ENCODE results near the gene SZT2. TPM values are rescaled to one million over a fixed set of nuclear protein-coding genes. Genes with fewer than 3 reads are reported as not detected.

SZT2 gene
- total and polyA plus RNA-seq, 2 of the 13 experiments (the other 11 are each of a cell fraction or from before 2014, with no cell fraction given) = 8.0 to 8.8 TPM

DNA sequence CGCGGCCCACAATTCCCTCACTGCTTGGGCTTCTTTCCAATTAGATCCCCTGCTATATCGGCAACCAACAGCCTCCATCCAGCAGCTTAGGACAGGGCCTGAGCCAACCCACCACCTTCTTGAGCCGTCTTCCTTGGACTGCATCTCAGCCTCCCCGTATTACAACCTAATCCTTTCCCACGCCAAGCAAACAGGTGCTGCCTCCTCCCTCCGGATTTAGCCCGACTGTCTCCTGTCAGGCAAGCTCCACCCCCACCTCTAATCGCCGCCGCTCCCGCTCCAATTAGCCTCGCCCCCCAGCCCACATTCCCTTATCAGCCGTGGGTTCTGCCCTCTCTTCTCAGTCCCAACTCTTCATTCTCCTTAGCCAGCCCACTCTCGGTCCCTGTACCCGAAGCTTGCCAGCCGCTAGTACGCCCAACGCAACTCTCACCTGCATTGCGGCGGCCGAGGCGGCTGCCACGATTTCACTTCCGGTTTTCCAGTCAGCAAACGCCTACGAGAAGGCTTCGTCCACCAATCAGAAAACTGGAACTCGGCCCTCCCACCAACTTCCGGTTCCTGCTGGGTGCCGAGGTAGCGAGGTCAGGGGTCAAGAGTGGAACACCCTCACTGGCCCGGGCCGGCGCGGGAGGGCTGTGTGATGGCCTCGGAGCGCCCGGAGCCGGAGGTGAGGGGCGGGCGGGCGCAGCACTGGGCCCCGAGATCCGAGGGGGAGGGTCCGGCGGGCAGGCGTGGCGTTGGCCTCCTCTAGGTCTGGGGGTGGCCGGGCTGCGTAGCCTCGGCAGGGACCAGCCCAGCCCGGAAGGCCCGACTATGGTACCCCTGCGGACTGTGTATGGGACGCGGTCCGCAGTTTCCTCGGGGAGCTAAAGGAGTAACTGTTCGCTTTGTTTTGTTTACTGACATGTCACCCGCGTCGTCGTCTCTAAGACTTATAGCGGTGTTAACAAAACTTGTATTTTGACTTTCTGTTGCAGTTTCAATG is at the start of gene SZT2, which contains the start of gene MED8 (continued):
- TF ChIP-seq GFI1 (CRISPR knock-in tag; IDR thresholded peaks at IDR 0.05; ENCODE audit: borderline replicate concordance) = no peak; the same call in 1 of the 2 replicates
- no peak; the same call in 1 of the 2 replicates for TF ChIP-seq RFXAP (CRISPR knock-in tag; IDR thresholded peaks at IDR 0.05; ENCODE audit: borderline replicate concordance)
- TF ChIP-seq ZNF3 (CRISPR knock-in tag; IDR thresholded peaks at IDR 0.05) = no peak
- TF ChIP-seq ZNF550 (CRISPR knock-in tag; IDR thresholded peaks at IDR 0.05; ENCODE audit: borderline replicate concordance) = no peak
- 0 out of 2 replicates have a peak, but pooled peaks have one; percentile 66 for TF ChIP-seq ZNF678 (CRISPR knock-in tag; IDR thresholded peaks at IDR 0.05)
- TF ChIP-seq RARG (CRISPR knock-in tag; IDR thresholded peaks at IDR 0.05; ENCODE audit: low read depth) = no peak
- no peak for TF ChIP-seq ZNF569 (CRISPR knock-in tag; IDR thresholded peaks at IDR 0.05; ENCODE audit: borderline replicate concordance)
- 0 out of 2 replicates have a peak, but pooled peaks have one; percentile 61 for TF ChIP-seq ZBTB7A (CRISPR knock-in tag; IDR thresholded peaks at IDR 0.05)
- no peak for TF ChIP-seq SUZ12 (IDR thresholded peaks at IDR 0.05; ENCODE audit: low read depth, low read length)
- peak; percentile 88 for TF ChIP-seq NR2F6 (IDR thresholded peaks at IDR 0.05)
- peak; percentile 96 for TF ChIP-seq NR2F6 (CRISPR knock-in tag; IDR thresholded peaks at IDR 0.05)
- TF ChIP-seq, protein P1, sequence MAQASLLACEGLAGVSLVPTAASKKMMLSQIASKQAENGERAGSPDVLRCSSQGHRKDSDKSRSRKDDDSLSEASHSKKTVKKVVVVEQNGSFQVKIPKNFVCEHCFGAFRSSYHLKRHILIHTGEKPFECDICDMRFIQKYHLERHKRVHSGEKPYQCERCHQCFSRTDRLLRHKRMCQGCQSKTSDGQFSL (CRISPR knock-in tag; IDR thresholded peaks at IDR 0.05) = no peak
- TF ChIP-seq SOX13 (IDR thresholded peaks at IDR 0.05) = no peak
- TF ChIP-seq SOX13 (CRISPR knock-in tag; conservative IDR thresholded peaks at IDR 0.05 in 1 of 2, IDR thresholded peaks at IDR 0.05 in 1 of 2) = 0 out of 4 replicates have a peak, but pooled peaks of 1 of the 2 experiments have one; percentile 16
- TF ChIP-seq ZNF326 (CRISPR knock-in tag; IDR thresholded peaks at IDR 0.05; ENCODE audit: borderline replicate concordance) = no peak
- TF ChIP-seq SYNCRIP (IDR thresholded peaks at IDR 0.05; ENCODE audit: insufficient read depth, low read depth, low read length) = no peak
- no peak for TF ChIP-seq CBX5 (CRISPR knock-in tag; IDR thresholded peaks at IDR 0.05; ENCODE audit: borderline replicate concordance)
- 0 out of 2 replicates have a peak, but pooled peaks have one; percentile 53 for TF ChIP-seq ZNF329 (CRISPR knock-in tag; IDR thresholded peaks at IDR 0.05; ENCODE audit: low read depth)
- TF ChIP-seq NR0B2 (CRISPR knock-in tag; IDR thresholded peaks at IDR 0.05) = peak; percentile 54; the same call in 1 of the 2 replicates
- TF ChIP-seq, protein P2, sequence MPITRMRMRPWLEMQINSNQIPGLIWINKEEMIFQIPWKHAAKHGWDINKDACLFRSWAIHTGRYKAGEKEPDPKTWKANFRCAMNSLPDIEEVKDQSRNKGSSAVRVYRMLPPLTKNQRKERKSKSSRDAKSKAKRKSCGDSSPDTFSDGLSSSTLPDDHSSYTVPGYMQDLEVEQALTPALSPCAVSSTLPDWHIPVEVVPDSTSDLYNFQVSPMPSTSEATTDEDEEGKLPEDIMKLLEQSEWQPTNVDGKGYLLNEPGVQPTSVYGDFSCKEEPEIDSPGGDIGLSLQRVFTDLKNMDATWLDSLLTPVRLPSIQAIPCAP (CRISPR knock-in tag; IDR thresholded peaks at IDR 0.05; ENCODE audit: low read depth) = 0 out of 2 replicates have a peak, but pooled peaks have one; percentile 49
- no peak for TF ChIP-seq ZFAT (CRISPR knock-in tag; conservative IDR thresholded peaks at IDR 0.05)
- TF ChIP-seq CREM (IDR thresholded peaks at IDR 0.05) = peak; percentile 85
- TF ChIP-seq CREM (CRISPR knock-in tag; IDR thresholded peaks at IDR 0.05) = no peak
- TF ChIP-seq ZMYM2 (CRISPR knock-in tag; IDR thresholded peaks at IDR 0.05) = no peak
- no peak for TF ChIP-seq HNRNPH1 (optimal IDR thresholded peaks at IDR 0.05; ENCODE audit: low read depth, low read length)
- TF ChIP-seq TMF1 (CRISPR knock-in tag; IDR thresholded peaks at IDR 0.05; ENCODE audit: low read depth) = no peak
- no peak; the same call in 1 of the 2 replicates for TF ChIP-seq ETV5 (CRISPR knock-in tag; IDR thresholded peaks at IDR 0.05; ENCODE audit: borderline replicate concordance)
- TF ChIP-seq, protein P3, sequence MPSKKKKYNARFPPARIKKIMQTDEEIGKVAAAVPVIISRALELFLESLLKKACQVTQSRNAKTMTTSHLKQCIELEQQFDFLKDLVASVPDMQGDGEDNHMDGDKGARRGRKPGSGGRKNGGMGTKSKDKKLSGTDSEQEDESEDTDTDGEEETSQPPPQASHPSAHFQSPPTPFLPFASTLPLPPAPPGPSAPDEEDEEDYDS (CRISPR knock-in tag; IDR thresholded peaks at IDR 0.05) = peak; percentile 76
- no peak for TF ChIP-seq U2AF2 (IDR thresholded peaks at IDR 0.05; ENCODE audit: low read depth, low read length)
- no peak for TF ChIP-seq TP53 (CRISPR knock-in tag; conservative IDR thresholded peaks at IDR 0.05)
